Urinary bladder (tissue), 4 donors: Measurements from ENCODE around the gene CNNM3. TPM values are rescaled to one million over a fixed set of nuclear protein-coding genes. Genes with fewer than 3 reads are reported as not detected.

Source experiments
- DNase-seq: peaks from one replicate; pipeline ENCODE4 v3.0.0-alpha.2; 2015; ENCODE audit errors: extremely low spot score
- H3K27ac ChIP-seq: one replicate; pipeline ENCODE4 v1.5.1; 2013; ENCODE audit warnings: low read depth, mild to moderate bottlenecking, moderate library complexity
- H3K36me3 ChIP-seq: one replicate; pipeline ENCODE4 v1.6.1; 2013; ENCODE audit warnings: mild to moderate bottlenecking, moderate library complexity; ENCODE audit not compliant: insufficient read depth
- H3K4me1 ChIP-seq: one replicate; pipeline ENCODE4 v1.6.1; 2013; ENCODE audit warnings: mild to moderate bottlenecking, moderate library complexity; ENCODE audit not compliant: insufficient read depth
- H3K4me3 ChIP-seq: one replicate; pipeline ENCODE4 v1.5.1; 2013; ENCODE audit warnings: low read depth, low read length
- WGBS: extraction: QIAGEN DNeasy Blood & Tissue Kit; methylation state at CpG from one replicate; pipeline ENCODE4 v1.1.7; 2013; 5-methylcytosine and 5-hydroxymethylcytosine counted together
- polyA plus RNA-seq: library from polyadenylated mRNA; stranded (reverse); fragments of 200-250 nt; gene quantifications from one replicate; pipeline ENCODE4 v1.2.3, GENCODE V29; 2013
- total RNA-seq: library from RNA; depleted of rRNA; stranded (reverse); fragments of >200 nt; gene quantifications from one replicate; pipeline ENCODE4 v1.2.3, GENCODE V29; 2014
- donor health status: healthy with polysubstance abuse.
- donor health status: healthy.

Gene CNNM3
- total and polyA plus RNA-seq, 2 donors, result 14.6 to 18.0 TPM

- no peak overlapping the region for H3K4me3 ChIP-seq
- no peak for DNase-seq
- H3K36me3 ChIP-seq, result peaks cover 9% of the 10 kb centered on the region
- no peaks in the 10 kb centered on the region for H3K4me1 ChIP-seq
- H3K27ac ChIP-seq, result no peak overlapping the region
- WGBS, result 79% methylated on average over 16 of the region's 16 CpGs
Observed at GRCh38 chr2:96865654-96866053, 49.6 kb downstream of the CNNM3 start.

- peaks cover 6% of the 10 kb centered on the region for H3K36me3 ChIP-seq
- no peak overlapping the region for H3K27ac ChIP-seq
- no peak overlapping the region for H3K4me3 ChIP-seq
- H3K4me1 ChIP-seq, result no peaks in the 10 kb centered on the region
- 76% methylated on average over 14 of the region's 14 CpGs for WGBS
- DNase-seq, result no peak
Observed at GRCh38 chr2:96866149-96866548, 50.1 kb downstream of the CNNM3 start.

- 59% methylated on average over 8 of the region's 8 CpGs for WGBS
- no peak overlapping the region for H3K4me3 ChIP-seq
- H3K27ac ChIP-seq, result no peak overlapping the region
- H3K36me3 ChIP-seq, result peaks cover 6% of the 10 kb centered on the region
- no peaks in the 10 kb centered on the region for H3K4me1 ChIP-seq
- no peak for DNase-seq
Observed at GRCh38 chr2:96866586-96866985, 50.5 kb downstream of the CNNM3 start.

- peak overlapping the region; percentile 92 for H3K4me3 ChIP-seq
- 45% methylated on average over 22 of the region's 22 CpGs for WGBS
- peaks cover 6% of the 10 kb centered on the region for H3K36me3 ChIP-seq
- H3K4me1 ChIP-seq, result no peaks in the 10 kb centered on the region
- peak overlapping the region; percentile 72 for H3K27ac ChIP-seq
- no peak for DNase-seq
Observed at GRCh38 chr2:96866986-96867755, 51.1 kb downstream of the CNNM3 start.

- H3K4me1 ChIP-seq, result no peaks in the 10 kb centered on the region
- H3K27ac ChIP-seq, result peak overlapping the region; percentile 86
- H3K4me3 ChIP-seq, result peak overlapping the region; percentile 92
- WGBS, result 8% methylated on average over 27 of the region's 27 CpGs
- peaks cover 6% of the 10 kb centered on the region for H3K36me3 ChIP-seq
- DNase-seq, result no peak
Observed at GRCh38 chr2:96867756-96868554, 51.9 kb downstream of the CNNM3 start.

GRCh38 chr2:96868555-96869280 lies 52.6 kb downstream of the CNNM3 start:
- WGBS, result under 1% methylated on average over 76 of the region's 76 CpGs
- Histone ChIP-seq H3K27ac (peak overlapping the region; percentile 87), H3K4me1 (no peaks in the 10 kb centered on the region), H3K36me3 (peaks cover 3% of the 10 kb centered on the region), H3K4me3 (peak overlapping the region; percentile 92)
- DNase-seq, result no peak

- no peaks in the 10 kb centered on the region for H3K4me1 ChIP-seq
- H3K27ac ChIP-seq, result peak overlapping the region; percentile 93
- WGBS, result under 1% methylated on average over 64 of the region's 64 CpGs
- DNase-seq, result no peak
- peaks cover 3% of the 10 kb centered on the region for H3K36me3 ChIP-seq
- peak overlapping the region; percentile 92 for H3K4me3 ChIP-seq
Observed at GRCh38 chr2:96869281-96869821, 53.3 kb downstream of the CNNM3 start.

GRCh38 chr2:96869822-96870625 lies 54.0 kb downstream of the CNNM3 start, which contains the start of gene SEMA4C:
SEMA4C (minus strand) TSS chr2:96870080; CDS start chr2:96867886, 2,194 bp downstream.
- Histone ChIP-seq H3K4me3 (peak within 1 kb of the TSS; percentile 92), H3K36me3 (no peaks in the 10 kb centered on the region), H3K4me1 (no peaks in the 10 kb centered on the region), H3K27ac (peak within 1 kb of the TSS; percentile 93)
- DNase-seq, result no peak
- under 1% methylated on average over 93 of the region's 93 CpGs for WGBS

GRCh38 chr2:96870626-96871255 lies 54.7 kb downstream of the CNNM3 start:
- Histone ChIP-seq H3K4me1 (no peaks in the 10 kb centered on the region), H3K4me3 (peak overlapping the region; percentile 92), H3K36me3 (no peaks in the 10 kb centered on the region), H3K27ac (peak overlapping the region; percentile 93)
- DNase-seq, result no peak
- 13% methylated on average over 13 of the region's 13 CpGs for WGBS

- no peak overlapping the region for H3K4me3 ChIP-seq
- H3K27ac ChIP-seq, result no peak overlapping the region
- no peak for DNase-seq
- no peaks in the 10 kb centered on the region for H3K4me1 ChIP-seq
- no peaks in the 10 kb centered on the region for H3K36me3 ChIP-seq
- 70% methylated on average over 14 of the region's 14 CpGs for WGBS
Observed at GRCh38 chr2:96872591-96873349, 56.7 kb downstream of the CNNM3 start.

- Histone ChIP-seq H3K36me3 (no peaks in the 10 kb centered on the region), H3K27ac (no peak overlapping the region), H3K4me3 (no peak overlapping the region), H3K4me1 (no peaks in the 10 kb centered on the region)
- WGBS, result 54% methylated on average over 8 of the region's 8 CpGs
- no peak for DNase-seq
Observed at GRCh38 chr2:96873651-96874096, 57.6 kb downstream of the CNNM3 start.
